CD4-positive, alpha-beta T cell treated with Interleukin-1 beta for 1 hour (primary cell): ENCODE measurements around the gene RAB27A.
"Not testable (repeated sequence)": the region's sequence is repeated elsewhere in the genome, so short reads cannot be mapped to it uniquely, and the experiment has no call there.

Source experiments
- DNase-seq, 2 donors: peaks; one replicate each; pipeline ENCODE4 v3.0.0-alpha.2; 2020 to 2022

RAB27A gene

DNA sequence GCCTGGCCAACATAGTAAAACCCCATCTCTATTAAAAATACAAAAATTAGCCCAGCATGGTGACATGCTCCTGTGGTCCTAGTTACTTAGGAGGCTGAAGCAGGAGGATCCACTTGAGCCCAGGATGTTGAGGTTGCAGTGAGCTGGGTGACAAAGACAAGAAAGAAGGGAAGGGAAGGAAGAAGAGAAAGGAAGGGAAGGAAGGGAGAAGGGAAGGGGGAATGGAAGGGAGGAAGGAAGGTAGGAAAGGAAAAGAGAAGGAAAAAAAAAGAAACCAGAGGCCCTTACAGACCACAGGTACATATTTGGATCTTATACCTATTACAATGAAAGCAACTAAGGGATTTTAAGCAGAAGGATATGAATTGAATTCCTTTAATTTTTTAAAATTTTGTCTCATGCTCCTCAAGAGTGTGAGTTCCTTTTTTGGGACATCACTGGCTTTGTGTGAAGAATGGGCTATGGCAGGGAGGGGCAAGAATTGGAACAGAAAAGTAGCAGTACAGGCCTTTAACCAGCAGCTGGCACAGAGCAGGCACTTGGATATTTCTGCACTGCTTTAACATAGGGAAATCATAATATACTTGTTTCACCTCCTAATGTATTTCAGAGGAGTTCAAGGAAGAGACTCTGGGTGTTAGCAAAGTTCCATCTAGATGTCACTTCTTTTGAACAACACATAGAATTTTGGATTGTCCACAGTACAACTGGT lies 7.9 kb downstream of the RAB27A start:
- no peak for DNase-seq

DNA sequence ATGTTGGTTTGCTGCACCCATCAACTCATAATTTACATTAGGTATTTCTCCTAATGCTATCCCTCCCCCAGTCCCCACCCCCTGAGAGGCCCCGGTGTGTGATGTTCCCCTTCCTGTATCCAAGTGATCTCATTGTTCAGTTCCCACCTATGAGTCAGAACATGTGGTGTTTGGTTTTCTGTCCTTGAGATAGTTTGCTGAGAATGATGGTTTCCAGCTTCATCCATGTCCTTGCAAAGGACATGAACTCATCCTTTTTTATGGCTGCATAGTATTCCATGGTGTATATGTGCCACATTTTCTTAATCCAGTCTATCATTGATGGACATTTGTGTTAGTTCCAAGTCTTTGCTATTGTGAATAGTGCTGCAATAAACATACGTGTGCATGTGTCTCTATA lies 9.0 kb downstream of the RAB27A start:
- DNase-seq = peak; percentile 25 to 43

GRCh38 chr15:55279746-55280351 lies 9.8 kb downstream of the RAB27A start:
- peak; percentile 67 to 69 for DNase-seq

DNA sequence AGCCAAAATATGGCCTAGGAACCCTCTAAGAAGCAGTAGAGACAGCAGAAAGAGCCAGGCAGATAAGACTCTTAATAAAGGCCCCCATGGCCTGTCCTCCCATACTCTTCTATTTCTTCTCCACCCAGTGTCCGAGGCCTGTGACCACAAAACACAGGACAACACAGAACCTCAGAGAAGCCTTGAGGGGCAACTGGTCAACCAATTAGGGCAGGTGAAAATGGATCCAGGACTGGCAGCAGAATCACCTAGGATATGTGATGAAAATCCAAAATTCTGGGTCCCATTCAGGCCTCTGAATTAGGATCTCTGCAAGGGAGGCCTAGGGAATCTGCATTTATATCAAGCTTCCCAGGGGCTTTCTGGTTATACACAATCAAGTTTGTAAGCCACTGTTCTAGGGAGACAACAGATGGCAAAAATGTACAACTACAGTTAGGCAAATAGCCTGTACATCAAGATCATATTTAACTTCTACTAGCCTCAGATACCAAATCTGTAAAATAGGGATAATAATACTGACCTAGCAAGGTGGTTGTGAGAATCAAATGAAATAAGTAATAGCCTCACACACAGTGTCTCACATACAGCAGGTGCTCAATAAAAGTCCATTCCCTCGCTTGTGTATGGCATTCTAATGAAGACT lies 10.4 kb downstream of the RAB27A start:
- no peak for DNase-seq

DNA sequence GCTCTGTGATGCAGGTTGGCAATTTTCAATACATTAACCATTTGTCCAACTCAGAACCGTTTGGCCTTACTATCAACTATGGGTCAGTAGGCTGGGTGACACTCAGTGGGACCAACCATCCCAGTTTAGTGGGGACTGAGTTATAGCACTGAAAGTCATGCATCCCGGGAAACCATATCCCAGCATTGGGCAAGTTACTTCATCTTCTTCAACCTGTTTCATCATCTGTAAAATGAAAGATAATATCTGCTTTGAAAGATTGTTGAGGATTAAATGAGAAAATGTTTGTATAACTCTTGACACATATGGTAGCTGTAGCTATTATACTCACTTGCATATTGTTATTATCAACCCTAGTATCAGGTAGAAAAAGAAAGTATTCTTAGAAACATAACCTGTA lies 11.9 kb downstream of the RAB27A start:
- DNase-seq = no peak

DNA sequence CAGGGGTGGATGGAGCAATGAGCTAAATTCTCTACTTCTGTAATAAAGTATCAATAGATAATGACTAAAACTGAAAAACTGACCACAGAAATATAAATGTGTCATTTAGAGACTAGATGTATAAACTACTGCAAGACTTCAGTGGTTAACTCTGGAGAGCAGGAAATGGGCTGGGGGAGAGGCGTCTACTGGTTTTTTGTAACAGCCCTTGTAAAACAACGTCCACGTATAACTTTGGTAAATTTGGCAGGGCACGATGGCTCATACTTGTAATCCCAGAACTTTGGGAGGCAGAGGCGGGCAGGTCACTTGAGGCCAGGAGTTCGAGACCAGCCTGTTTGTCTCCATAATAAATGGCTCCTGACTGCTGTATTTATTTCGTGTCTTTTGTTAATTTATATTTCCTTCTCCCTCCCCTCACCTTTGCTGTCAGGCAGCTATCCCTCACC lies 12.5 kb downstream of the RAB27A start:
- peak; percentile 54 to 72 for DNase-seq

DNA sequence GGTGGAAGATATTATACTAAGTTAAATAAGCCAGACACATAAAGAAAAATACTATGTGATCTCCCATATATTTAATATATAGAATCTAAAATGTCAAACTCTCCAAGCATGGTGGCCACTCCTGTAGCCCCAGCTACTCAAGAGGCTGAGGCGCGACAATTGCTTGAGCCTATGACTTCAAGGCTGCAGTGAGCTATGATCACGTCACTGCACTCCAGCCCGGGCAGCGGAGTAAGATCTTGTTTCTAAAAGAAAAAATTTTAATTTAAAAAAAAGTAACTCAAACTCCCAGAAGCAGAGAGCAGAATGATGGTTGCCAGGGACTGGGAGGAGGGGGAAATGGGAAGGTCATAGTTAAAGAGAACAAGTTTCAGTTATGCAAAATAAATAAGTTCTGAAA lies 13.3 kb downstream of the RAB27A start:
- no peak for DNase-seq

DNA sequence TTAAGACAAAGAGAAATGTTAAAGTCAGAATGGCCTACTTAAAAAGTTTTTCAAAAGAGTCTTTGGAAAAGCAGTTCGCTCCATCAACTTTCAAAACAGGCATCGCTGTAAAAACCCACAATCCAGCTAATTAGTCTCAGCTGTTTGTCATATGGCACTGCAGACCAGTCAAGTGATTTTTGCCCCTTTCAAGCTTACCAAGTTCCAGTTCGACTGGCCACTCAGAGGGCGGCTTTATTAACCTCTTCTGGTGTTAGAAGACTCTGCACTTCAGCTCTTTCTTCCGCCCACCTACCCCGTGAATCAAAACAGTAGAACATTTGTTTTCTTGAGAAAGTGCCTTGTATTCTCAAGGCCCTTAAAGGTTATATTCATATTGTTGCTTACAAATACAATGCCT lies 19.3 kb downstream of the RAB27A start:
- no peak for DNase-seq

DNA sequence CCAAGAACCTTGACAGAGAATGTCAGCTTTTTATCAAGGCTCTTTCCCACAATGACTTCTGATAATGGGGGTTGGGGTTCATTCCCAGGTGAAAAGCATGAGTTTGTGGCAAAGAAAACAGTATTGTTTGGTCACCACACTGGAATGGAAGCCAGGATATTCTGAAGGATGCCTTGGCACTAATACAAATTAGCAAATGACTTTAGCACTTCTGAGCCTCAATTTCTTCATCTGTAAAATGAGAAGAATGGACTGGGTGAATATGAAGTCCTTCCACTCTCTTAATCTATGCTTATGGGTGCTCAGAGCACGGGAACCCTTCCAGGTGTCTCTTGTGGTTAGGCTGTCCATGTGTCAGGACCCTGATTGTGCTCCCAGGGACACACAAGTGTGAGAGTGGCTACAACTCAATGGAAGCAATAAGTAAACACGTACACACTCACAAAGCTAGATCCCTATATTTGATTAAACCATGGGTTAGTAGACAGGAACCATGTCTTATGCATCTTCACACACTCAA lies 21.4 kb downstream of the RAB27A start:
- DNase-seq = no peak

DNA sequence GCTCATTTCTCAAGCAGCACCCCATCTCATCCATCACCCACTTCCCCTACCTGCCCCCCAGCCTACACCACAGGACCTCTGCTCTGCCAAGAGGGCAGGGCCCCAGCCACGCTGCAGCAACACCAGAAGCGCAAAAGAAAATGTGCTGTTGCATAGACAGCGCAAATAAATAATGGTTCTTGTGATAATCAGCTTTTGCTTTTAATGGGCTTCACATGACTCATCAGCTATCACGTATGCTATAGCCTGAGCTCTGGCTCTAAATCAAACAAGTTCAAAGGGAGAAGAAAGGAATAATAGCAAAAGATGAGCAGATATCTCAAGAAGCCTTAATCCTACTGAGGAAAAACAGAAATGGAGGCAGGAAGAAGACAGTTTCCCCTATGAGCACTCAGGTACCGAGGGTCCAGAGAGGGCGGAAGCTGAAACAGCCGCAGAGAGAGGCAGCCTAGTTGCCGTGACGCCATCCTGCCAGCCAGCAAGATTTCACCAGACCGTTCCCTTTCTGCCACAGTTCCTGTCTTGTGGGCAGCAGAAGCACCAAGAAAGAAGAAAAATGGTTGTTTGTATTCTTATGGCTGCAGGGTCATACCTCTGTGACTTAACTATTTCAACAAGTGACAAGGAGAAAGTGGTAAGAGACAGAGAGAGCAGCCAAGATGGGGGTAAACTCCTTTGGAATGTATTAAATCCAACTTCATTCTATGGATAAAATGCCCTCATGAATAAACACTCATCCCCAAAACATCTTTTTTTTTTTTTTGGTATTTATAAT lies 22.0 kb downstream of the RAB27A start:
- DNase-seq = peak; percentile 80 to 82

GRCh38 chr15:55266547-55266946 lies 23.1 kb downstream of the RAB27A start:
- DNase-seq = no peak

GRCh38 chr15:55260562-55261131 lies 29.0 kb downstream of the RAB27A start:
- DNase-seq = no peak

DNA sequence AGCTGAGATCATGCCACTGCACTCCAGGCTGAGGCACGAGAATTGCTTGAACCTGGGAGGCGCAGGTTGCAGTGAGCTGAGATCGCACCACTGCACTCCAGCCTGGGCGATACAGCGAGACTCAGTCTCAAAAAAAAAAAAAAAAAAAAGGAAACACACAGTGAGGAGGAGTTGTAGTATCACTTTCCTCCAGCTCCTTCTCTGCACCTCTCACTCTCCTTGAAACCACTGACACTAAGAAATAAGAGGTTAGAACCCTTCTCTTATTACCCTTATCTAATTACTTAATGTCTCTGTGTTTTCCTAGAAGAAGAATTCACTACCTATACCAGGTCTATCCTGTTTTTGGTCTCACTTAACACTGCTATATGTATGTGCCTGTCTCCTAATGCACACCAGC lies 31.7 kb downstream of the RAB27A start:
- no peak for DNase-seq

DNA sequence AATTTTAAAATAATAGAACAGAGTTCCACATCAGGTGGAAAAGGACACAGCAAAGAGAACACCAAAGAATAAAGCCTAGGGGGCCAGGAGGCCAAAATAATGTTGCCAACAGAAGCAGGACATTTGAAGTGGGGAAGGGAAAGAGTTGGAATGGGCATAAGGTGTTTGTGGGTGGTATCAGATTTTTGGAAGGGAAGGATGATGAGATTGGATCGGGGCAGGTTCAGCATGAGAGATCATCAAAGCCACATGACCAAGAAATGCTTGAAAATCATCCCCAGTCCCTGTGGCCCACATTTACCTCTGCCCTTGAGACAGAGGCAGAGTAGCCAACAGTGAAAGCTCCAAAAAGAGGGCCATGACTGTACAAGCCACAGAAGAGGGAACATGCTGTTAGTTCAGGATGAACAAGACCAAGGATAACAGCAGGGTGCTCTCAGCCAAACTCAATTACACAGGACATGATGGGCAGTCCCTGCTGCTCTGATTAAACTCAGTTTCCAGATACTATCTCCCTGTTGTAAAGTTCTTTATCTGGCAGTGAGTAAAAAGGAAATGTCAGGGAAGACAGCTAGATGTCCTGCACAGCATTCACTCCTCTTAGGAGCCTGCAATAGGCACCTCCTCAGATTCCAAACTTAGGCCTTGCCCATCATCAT lies 32.5 kb downstream of the RAB27A start:
- DNase-seq = no peak

DNA sequence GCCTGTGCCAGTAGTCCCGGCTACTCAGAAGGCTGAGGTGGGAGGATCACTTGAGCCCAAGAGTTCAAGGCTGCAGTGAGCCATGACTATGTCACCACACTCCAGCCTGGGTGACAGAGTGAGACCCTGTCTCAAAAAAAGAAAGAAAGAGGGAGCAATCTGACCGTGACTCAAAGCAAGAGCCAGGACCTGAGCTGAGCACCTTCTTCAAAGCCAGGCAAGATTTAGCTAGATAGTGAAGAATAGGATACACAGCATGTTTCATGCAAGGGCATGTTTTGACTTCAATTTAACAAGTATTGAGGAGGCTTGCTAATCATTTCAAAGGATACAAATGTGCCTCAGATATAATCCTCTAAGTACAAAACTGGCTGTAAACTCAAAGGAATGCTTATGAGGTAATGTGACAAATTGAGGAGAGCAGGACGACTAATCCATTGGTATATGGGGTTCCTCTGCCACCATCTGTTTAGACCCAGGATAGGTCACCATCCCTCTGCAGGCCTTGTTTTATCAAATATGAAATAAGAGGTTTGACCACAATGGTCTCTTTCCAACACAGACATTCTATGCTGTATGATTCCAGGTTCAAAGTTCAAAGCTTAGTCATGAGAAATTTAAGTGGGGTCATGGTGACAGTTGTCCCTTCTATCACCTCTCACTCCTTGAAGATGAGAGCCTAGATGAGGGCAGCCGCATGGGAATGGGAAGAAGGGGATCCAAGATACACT lies 33.2 kb downstream of the RAB27A start:
- no peak for DNase-seq

DNA sequence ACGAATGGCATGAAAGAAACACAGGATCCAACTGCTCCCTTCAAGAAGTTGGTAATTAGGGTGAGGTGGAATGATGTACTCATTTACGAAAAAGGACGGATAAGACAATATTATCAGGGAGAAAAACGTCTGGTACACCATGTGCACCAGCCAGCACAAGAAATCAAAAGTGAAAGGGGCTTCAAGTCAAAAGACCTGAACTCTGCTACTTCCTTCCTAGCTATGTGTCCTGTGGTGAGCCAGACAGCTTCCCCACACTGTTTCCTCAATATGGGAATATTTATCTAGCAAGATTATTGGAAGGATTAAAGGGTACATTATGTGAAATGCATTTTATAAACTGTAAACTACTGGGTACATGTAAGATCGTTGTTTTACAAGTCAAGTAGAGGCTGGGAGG lies 33.9 kb downstream of the RAB27A start:
- DNase-seq = peak in 1 of 2 donors; percentile 44

DNA sequence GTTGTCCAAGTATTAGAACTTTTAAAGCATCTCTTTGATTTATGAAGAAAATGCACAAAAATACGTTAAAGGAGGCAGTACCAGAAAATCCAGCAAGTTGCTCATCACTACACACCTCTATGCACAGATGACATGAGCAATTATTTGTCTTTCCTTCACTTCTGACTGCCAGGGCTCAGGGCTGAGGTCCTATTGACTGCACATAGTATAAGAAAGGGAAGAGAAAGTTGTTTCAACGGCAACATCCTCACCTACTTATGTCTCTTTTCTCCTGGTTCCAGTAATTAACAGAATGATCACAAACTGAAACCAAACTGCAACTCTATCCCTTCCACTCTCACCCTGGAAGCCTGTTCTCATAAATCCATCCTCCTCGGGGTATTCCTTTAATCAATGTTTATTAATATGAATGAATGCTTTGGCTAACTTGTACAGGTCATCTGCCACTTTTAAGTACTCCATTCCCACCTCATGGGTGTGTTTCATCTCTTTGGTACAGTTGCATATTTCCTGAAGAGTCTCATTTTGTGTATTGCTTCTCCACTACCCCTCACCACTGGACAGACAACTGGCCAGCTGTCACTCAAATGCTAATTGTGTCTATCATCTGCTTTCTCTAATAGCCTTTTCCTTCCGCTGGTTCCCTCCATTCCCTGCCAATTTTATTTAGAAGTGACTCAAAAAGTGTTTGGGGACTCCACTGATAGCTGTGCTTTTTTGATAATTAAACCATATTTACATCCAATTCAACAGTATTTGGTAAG lies 34.5 kb downstream of the RAB27A start:
- no peak for DNase-seq

DNA sequence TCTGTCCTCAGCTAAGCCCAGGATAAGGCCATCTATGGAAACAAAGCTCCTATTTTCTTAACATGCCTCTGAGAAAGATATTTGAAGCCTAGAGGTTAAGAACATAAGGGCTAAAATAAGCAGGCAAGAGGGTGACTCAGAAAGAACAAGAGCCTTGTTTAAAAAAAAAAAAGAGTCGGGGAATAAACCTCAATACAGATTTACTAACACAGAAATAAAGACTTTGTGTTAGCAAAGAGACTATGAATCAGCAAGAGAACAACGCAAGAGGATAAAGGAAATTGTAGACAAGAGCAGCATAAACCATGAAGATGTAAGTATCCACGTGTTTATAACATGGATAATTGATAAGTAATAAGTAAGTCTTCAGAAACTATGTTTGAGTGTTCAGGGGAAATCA lies 36.0 kb downstream of the RAB27A start:
- no peak for DNase-seq

- DNase-seq = not testable (repeated sequence)
Observed at GRCh38 chr15:55252201-55252600, 37.4 kb downstream of the RAB27A start.

DNA sequence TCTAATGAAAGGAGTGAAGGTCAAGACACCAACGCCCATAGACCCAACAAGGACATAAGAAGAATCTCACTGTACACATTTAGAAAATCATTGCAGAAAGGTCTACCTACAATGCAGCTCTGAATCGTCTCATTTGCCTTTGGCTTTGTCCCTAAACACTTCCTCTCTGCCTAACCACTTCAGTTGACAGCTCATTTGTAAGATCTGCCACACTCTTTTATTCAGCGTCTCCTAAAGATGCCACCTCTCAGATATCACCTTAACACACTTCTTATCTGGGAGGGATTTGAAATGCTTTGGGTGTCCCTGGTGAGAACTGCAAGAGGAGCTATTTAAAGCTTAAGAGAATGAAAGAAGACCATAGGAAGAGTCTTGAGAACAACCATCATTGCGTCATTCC lies 38.7 kb downstream of the RAB27A start:
- DNase-seq = no peak

GRCh38 chr15:55250392-55250791 lies 39.2 kb downstream of the RAB27A start:
- peak in 1 of 2 donors; percentile 27 for DNase-seq
